Activated T-cell treated with anti-CD3 and anti-CD28 coated beads, Interleukin-2, amount 50 U/mL, for 24 hours (primary cell): ENCODE data around the gene CCNB1.
A peak's percentile ranks its signal among the peaks of the same experiment; 100 is the strongest.
"Not testable (repeated sequence)": the region's sequence is repeated elsewhere in the genome, so short reads cannot be mapped to it uniquely, and the experiment has no call there.

Experiments used
- DNase-seq: peaks from one replicate; pipeline ENCODE4 v3.0.0-alpha.2; 2020
- H3K27ac Mint-ChIP-seq: 2 replicates; pipeline ENCODE4 v1.8.0; 2020; ENCODE audit warnings: mild to moderate bottlenecking, mixed read lengths
- H3K27me3 Mint-ChIP-seq: 2 replicates; pipeline ENCODE4 v1.8.0; 2020; ENCODE audit warnings: mixed read lengths
- H3K36me3 Mint-ChIP-seq: 2 replicates; pipeline ENCODE4 v1.8.0; 2020; ENCODE audit warnings: low read depth, mixed read lengths
- H3K4me1 Mint-ChIP-seq: 2 replicates; pipeline ENCODE4 v1.8.0; 2020; ENCODE audit warnings: low read depth, mixed read lengths
- H3K4me3 Mint-ChIP-seq: 2 replicates; pipeline ENCODE4 v1.8.0; 2020; ENCODE audit warnings: mild to moderate bottlenecking, moderate library complexity, mixed read lengths
- H3K9me3 Mint-ChIP-seq: 2 replicates; pipeline ENCODE4 v1.8.0; 2020; ENCODE audit warnings: mixed read lengths

The CCNB1 gene

GRCh38 chr5:69211200-69211599 lies 44.2 kb downstream of the CCNB1 start:
- no peak for DNase-seq
- H3K4me1 Mint-ChIP-seq: no peaks in the 10 kb centered on the region
- H3K27ac Mint-ChIP-seq: no peak overlapping the region

DNA sequence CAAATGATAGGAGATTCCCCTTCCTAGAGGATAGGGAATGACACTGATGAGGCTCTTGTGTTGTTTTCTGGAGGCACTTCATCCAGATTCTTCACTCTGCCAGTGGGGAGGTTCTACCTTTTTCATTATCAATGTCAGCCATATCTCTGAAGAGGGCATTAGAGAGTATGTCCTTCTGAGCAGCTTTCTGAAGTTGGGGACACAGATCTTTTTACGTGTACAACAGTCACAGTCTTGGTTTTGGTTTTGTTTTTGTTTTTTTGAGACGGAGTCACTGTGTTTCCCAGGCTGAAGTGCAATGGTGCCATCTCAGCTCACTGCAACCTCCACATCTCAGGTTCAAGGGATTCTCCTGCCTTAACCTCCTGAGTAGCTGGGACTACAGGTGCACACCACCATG lies 45.1 kb downstream of the CCNB1 start:
- no peak for DNase-seq
- H3K4me3 Mint-ChIP-seq: no peak overlapping the region
- no peaks in the 10 kb centered on the region for H3K27me3 Mint-ChIP-seq

More at GRCh38 chr5:69211200-69211599, 44.2 kb downstream of the CCNB1 start:
- Mint-ChIP-seq H3K36me3 (peaks cover 61% of the 10 kb centered on the region), H3K4me3 (no peak overlapping the region), H3K9me3 (no peaks in the 10 kb centered on the region), H3K27me3 (no peaks in the 10 kb centered on the region)

DNA sequence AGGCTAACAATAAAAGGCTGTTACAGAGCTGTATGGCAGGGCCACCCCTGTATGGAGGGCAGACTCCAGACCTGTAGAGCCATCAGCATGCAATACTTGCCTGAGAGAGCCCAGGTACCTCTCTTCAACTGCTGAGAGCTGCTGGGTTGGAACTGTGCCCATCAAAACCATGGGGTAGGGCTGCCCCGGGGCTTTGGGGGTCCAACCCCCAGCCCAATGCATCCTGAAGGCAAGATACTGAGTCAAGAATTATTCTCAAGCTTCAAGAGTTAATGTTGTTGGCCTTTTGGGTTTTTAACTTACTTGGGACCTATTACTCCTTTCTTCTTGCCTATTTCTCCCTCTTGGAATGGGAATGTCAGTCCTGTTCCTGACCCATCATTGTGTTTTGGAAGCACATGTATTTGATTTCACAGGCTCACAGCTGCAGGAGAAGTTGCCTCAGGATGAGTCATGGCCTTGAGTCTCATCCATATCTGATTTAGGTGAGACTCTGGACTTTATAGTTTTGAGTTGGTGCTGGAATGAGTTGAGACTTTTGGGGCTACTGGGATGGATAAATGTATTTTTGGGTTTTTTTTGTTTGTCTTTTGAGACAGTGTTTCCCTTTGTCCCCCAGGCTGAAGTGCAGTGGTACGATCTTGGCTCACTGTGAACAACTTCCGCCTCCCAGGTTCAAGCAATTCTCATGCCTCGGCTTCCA lies 46.7 kb downstream of the CCNB1 start:
- Mint-ChIP-seq H3K9me3 (no peaks in the 10 kb centered on the region), H3K36me3 (peaks cover 53% of the 10 kb centered on the region), H3K27ac (no peak overlapping the region), H3K4me3 (no peak overlapping the region), H3K27me3 (no peaks in the 10 kb centered on the region), H3K4me1 (peaks cover 13% of the 10 kb centered on the region)
- DNase-seq: no peak

More for the DNA sequence above, 45.1 kb downstream of the CCNB1 start:
- no peaks in the 10 kb centered on the region for H3K9me3 Mint-ChIP-seq
- peaks cover 5% of the 10 kb centered on the region for H3K4me1 Mint-ChIP-seq
- no peak overlapping the region for H3K27ac Mint-ChIP-seq
- H3K36me3 Mint-ChIP-seq: peaks cover 53% of the 10 kb centered on the region

GRCh38 chr5:69217151-69217511 lies 50.2 kb downstream of the CCNB1 start:
- Mint-ChIP-seq H3K4me3 (peak overlapping the region; percentile 99), H3K9me3 (no peaks in the 10 kb centered on the region), H3K36me3 (peaks cover 38% of the 10 kb centered on the region), H3K27ac (peak overlapping the region; percentile 99), H3K27me3 (no peaks in the 10 kb centered on the region), H3K4me1 (peaks cover 23% of the 10 kb centered on the region)
- no peak for DNase-seq

- Mint-ChIP-seq H3K4me1 (peaks cover 23% of the 10 kb centered on the region), H3K4me3 (peak overlapping the region; percentile 99)
- peak; percentile 93 for DNase-seq
Measured at GRCh38 chr5:69217548-69218526, 50.9 kb downstream of the CCNB1 start.

DNA sequence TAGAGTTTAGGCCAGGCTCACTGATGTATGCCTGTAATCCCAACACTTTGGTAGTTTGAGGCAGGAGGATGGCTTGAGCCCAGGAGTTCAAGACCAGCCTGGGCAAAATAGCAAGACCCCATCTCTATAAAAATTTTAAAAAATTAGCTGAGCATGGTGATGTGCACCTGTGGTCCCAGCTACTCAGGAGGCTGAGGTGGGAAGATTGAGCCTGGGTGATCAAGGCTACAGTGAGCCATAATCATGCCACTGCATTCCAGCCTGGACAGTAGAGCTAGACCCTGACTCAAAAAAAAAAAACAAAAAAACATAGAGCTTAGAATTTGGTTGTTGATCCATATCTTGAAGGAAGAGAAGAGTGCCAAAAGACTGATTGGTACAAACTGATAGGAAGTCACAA lies 53.0 kb downstream of the CCNB1 start:
- H3K4me3 Mint-ChIP-seq: no peak overlapping the region
- H3K27ac Mint-ChIP-seq: no peak overlapping the region
- H3K4me1 Mint-ChIP-seq: peaks cover 23% of the 10 kb centered on the region
- no peak for DNase-seq
- H3K27me3 Mint-ChIP-seq: no peaks in the 10 kb centered on the region
- H3K36me3 Mint-ChIP-seq: peaks cover 27% of the 10 kb centered on the region
- H3K9me3 Mint-ChIP-seq: no peaks in the 10 kb centered on the region

More at GRCh38 chr5:69217548-69218526, 50.9 kb downstream of the CCNB1 start:
- Mint-ChIP-seq H3K27ac (peak overlapping the region; percentile 99), H3K36me3 (peaks cover 37% of the 10 kb centered on the region), H3K9me3 (no peaks in the 10 kb centered on the region), H3K27me3 (no peaks in the 10 kb centered on the region)

GRCh38 chr5:69220371-69220770 lies 53.4 kb downstream of the CCNB1 start:
- H3K9me3 Mint-ChIP-seq, H3K4me3 Mint-ChIP-seq, H3K27ac Mint-ChIP-seq, DNase-seq, H3K27me3 Mint-ChIP-seq: not testable (repeated sequence)
- H3K4me1 Mint-ChIP-seq: peaks cover 23% of the 10 kb centered on the region
- peaks cover 24% of the 10 kb centered on the region for H3K36me3 Mint-ChIP-seq

- DNase-seq, H3K27ac Mint-ChIP-seq, H3K4me3 Mint-ChIP-seq, H3K27me3 Mint-ChIP-seq, H3K9me3 Mint-ChIP-seq: not testable (repeated sequence)
- H3K36me3 Mint-ChIP-seq: peaks cover 26% of the 10 kb centered on the region
- peaks cover 23% of the 10 kb centered on the region for H3K4me1 Mint-ChIP-seq
Measured at GRCh38 chr5:69220833-69221232, 53.9 kb downstream of the CCNB1 start.

GRCh38 chr5:69224520-69224919 lies 57.6 kb downstream of the CCNB1 start:
- Mint-ChIP-seq H3K4me3 (no peak overlapping the region), H3K27ac (no peak overlapping the region), H3K9me3 (no peaks in the 10 kb centered on the region), H3K36me3 (peaks cover 37% of the 10 kb centered on the region), H3K4me1 (peaks cover 2% of the 10 kb centered on the region), H3K27me3 (no peaks in the 10 kb centered on the region)
- DNase-seq: no peak

GRCh38 chr5:69225860-69226259 lies 58.9 kb downstream of the CCNB1 start:
- Mint-ChIP-seq H3K27me3 (no peaks in the 10 kb centered on the region), H3K36me3 (peaks cover 40% of the 10 kb centered on the region), H3K27ac (no peak overlapping the region), H3K9me3 (no peaks in the 10 kb centered on the region), H3K4me3 (no peak overlapping the region), H3K4me1 (no peaks in the 10 kb centered on the region)
- no peak for DNase-seq
